Stimulated activated CD4-positive, alpha-beta T cell treated with anti-CD3 and anti-CD28 coated beads, Interleukin-4, amount 100 ng/mL, for 1 hour (primary cell): ENCODE measurements around the gene SPRR2F.
"Not testable (repeated sequence)": the region's sequence is repeated elsewhere in the genome, so short reads cannot be mapped to it uniquely, and the experiment has no call there.

ENCODE experiments used
- DNase-seq: peaks from one replicate; pipeline ENCODE4 v3.0.0-alpha.2; 2020

SPRR2F gene, protein sequence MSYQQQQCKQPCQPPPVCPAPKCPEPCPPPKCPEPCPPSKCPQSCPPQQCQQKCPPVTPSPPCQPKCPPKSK

DNA sequence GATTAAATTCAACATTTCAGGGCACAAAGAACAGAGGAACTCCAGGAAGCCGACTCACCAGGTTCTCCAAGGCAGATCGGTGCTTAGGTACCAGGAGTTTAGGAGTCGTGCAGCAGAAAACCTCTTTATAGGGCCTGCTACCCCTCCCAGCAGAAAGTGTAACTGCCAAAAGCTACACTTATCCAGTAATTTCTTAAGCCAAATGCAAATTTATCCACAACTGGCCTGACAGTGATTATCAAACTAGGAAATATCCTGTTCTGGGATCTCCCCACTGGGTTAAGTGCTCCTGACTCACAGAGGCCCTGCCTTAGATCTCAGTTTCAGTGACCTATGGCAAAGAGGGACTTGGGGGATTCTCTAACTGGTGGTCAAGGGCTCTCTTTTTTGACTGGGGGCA is at the start of gene SPRR2F:
SPRR2F (minus strand) TSS at position 101 of the 400 bp plus-strand sequence. CDS start 783 bp downstream, outside the sequence.
- DNase-seq = no peak

DNA sequence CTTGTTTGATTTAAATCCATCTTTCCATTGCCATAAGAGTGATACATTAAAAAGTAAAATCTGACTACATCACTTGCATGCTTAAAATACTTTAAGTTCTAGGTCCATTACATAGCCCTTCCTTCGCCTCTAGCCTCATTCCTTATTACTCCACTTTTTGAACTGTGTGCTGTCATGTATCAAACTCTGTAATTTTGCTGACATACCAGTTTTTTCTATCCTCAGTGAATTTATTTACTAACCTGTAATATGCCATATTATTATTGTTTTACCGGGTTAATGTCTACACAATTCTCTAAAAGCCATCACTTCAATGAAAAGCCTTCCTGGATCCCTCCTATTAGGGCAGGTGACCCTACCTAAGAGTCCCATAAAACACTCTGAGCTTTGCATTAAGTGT is 42.2 kb upstream of the SPRR2F start:
- DNase-seq = no peak

DNA sequence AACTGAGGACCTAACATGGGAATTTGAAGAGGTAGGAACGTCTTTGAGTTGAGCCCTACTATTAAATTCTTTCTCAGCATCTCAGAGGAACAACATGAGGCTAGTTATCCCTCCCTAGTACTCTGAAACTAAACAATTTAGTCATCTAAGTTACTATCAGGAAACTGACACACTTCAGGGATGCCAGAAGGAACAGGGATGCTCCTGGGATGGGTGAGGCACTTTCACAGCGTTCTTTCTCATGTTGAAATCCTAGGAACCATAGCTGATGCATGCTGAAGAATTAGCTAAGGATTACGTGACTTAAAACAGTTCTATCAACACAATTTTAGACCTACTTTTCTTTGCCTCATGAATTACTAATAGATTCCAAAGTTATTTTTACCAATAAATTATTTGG is 39.2 kb upstream of the SPRR2F start:
- DNase-seq = no peak

DNA sequence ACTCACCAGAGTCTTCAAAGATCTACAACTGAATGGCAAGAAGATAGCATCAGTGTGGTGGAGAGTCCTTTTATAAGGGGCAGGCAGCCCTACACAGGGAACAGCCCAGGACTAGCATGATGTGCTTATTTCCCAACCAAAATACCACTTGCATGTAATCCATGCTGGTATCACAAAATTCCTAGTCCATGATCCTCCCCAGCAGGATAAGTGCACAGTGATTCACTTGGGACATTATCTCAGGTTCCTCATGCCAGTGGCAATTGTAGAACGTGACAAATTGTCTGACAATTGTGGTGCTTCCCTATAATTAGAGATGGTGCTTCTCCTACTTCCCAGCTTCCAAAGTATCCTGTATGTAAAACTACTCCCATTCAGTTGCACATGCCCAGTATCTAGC is 37.5 kb upstream of the SPRR2F start, which contains the start of gene SPRR2G:
SPRR2G (minus strand) TSS at position 45 of the 400 bp plus-strand sequence. CDS start 780 bp downstream, outside the sequence.
- DNase-seq = no peak

DNA sequence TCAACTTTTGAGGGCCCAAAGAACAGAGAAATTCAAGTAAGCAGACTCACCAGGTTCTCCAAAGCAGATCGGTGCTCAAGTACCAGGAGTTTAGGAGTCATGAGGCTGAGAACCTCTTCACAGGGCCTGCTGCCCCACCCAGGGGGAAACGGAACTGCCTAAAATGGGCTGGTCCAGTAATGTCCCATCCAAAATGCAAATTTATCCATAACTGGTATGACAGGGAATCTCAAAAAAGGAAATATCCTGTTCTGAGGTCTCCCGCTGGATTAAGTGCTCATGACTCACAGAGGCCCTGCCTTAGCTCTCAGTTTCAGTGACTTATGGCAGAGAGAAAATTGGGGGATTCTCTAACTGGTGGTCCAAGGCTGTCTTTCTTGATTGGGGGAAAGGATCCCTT is 28.1 kb upstream of the SPRR2F start:
- DNase-seq = no peak

DNA sequence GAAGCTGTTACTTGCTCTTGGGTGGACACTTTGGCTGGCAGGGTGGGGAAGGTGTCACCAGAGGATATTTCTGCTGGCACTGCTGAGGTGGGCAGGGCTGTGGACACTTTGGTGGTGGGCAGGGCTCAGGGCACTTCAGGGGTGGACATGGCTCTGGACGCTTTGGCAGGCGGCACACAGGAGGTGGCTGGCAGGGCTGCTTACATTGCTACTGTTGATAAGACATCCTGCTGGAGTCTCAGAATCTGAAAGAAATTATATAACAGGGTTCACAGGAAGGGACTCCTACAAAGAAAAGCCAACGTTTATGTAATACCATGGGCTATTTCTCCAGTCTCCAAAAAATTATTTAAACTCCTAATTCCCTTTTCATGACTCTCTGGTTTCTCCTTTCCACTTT is 27.2 kb upstream of the SPRR2F start:
- no peak for DNase-seq

DNA sequence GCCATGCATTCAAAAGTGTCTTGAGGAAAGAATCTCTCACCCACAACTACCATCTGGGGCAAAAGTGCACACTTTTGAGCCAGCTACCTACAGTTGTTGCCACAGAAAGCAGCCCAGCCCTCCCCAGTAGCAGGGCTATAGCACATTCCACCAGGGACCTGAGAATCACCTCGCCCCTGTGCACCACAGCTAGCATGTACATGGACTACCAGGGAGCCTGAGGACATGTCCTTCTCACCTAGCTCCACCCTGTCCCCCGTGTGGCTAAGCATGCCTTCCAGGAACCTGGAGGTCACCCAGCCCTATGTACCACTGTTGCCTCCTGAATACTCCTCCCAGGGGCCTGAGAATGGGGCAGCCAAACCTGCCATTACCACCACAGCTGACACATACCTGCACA is 20.4 kb upstream of the SPRR2F start:
- no peak for DNase-seq

DNA sequence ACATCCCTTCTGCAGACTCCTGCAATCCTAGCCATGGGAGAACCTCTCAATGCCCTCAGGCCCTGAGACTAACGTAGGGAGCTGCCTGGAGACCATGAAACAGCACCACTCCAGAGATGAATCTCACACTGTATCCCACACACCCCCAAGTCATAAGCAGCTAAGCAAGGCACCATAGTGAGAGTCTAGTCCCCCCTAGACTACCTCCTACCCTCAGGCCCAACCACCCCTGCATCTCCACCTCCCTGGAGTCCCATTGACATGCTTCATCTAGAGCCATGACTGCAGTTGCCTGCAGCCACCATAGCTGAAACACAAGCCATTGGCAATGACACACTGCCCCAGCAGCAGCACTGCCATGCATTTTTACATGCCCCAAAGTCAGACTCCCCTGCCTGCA is 20.0 kb upstream of the SPRR2F start:
- DNase-seq = no peak

DNA sequence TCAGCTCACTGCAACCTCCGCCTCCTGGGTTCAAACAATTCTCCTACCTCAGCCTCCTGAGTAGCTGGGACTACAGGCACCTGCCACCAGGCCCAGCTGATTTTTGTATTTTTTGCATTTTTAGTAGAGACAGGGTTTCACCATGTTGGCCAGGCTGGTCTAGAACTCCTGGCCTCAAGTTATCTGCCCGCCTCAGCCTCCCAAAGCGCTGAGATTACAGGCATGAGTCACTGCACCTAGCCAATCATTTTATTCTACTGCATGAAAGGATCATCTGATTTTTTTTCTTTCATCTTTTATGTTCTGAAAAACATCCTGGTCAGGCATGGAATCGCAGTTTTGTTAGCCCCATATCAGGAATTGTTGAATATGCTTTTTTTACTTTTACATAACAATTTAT is 15.4 kb upstream of the SPRR2F start:
- not testable (repeated sequence) for DNase-seq

DNA sequence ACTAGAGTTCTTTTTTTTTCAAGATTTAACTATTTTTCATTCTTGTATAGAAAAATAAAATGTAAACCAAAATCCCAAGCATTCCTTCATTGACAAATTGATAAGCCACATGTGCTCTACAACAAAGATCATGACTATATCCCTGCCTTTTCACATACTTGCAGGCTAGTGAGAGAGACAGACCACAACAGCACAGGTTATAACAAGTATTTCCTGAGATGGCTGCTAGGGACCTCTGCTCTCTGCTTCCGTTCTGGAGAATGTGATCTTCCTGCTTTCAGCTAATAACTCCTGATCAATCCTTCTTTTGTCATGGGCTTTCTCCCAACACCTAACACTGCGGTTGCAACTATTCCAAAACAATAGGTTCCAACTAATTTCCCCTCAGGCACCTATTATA is 14.0 kb upstream of the SPRR2F start:
- no peak for DNase-seq

DNA sequence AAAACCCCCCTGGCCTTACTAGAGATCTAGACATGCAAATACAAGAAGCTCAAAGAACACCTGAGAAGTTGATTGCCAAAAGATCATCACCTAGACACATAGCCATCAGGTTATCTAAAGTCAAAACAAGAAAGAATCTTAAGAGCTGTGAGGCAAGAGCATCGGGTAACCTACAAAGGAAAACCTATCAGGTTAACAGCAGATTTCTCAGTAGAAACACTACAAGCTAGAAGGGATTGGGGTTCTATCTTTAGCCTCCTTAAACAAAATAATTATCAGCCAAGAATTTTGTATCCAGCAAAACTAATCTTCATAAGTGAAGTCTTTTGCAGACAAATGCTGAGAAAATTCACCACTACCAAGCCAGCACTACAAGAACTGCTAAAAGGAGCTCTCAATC is 12.2 kb upstream of the SPRR2F start:
- no peak for DNase-seq

DNA sequence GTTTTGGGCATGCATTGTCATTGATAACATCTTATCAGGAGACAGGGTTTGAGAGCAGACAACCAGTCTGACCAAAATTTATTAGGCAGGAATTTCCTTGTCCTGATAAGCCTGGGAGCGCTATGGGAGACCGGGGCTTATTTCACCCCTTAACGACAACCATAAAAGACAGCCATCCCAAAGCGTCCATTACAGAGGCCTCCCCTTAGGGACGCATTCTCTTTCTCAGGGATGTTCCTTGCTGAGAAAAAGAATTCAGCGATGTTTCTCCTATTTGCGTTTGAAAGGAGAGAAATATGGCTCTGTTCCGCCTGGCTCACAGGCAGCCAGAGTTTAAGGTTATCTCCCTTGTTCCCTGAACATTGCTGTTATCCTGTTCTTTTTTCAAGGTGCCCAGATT is 10.5 kb upstream of the SPRR2F start:
- not testable (repeated sequence) for DNase-seq

DNA sequence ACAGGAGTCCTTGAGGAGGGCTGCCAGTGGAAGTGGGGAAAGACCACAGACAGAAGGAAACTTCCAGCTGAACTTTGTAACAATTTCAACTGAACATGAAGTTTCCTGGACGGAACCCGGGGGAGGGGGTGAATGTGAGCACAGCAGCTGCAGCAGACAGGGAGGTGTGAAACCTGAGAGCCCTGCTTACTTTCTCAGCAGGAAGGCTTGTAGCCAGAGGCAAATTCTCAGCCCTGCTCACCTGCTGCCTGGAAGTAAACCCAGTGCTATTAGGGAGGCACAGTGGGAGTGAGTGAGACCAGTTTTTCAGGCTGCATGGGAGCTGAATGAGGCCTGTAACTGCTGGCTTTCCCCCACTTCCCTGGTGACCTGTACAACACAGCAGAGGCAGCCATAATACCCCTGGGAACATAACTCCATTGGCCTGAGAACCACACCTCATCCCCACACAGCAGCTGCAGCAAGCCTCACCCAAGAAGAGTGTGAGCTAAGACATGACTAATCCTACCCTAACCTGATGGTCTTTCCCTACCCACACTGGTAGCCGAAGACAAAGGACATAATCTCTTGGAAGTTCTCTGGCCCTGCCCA is 9.6 kb upstream of the SPRR2F start:
- no peak for DNase-seq

DNA sequence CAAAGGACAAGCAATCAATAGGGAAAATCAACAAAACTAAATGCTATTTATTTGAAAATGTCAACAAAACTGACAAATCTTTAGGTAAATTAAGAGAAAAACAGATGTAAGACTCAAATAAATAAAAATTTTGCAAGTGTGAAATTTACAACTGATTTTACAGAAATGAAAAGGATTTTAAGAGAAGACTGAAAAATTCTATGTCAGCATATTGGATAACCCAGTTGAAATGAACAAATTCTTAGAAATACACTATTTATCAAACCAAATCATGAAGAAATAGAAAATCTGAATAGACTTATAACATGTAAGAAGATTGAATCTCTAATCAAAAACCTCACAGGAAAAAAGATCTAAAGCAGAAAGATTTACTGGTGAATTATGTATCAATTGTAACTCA is 7.6 kb upstream of the SPRR2F start:
- no peak for DNase-seq

DNA sequence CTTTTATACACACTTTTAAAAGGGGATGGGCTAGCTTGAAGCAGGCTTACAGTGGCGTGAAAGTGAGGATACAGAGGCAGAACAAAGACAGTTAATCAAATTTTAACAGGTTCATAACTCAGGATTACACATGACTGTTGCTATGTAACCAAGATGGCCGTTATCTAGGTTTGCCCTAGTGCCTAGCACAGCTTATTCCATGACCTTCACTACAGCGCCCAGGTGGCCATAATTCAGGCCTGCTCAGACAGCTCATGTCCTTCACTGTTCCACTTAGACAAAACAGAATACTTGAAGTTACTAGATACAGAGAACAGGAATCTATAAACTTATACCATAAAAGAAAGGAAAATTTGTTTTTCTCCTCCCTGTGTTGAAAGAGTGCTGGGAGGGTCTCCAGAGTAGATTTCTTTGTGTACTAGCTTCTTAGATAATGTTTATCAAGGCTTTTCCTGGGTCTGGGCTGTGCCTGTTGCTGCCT is 6.2 kb upstream of the SPRR2F start:
- no peak for DNase-seq

DNA sequence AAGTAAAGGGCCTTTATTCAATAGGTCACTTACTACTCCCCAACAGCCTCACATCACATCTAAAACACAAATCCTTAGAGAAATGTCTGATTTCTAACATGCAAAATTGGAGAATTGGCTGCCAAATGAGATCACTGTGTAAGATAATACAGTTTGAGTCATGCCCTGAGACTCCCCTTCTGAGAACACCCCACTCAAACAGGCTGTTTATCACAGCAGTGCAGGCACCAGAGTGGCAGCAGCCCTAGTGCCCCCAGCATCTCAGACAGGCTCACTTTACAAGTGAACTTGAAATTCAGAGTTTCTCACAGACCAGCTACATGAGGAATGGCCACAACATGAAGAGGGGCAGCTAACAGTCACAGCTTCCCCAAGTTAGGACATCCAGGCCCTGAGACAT is 1.9 kb upstream of the SPRR2F start:
- DNase-seq = not testable (repeated sequence)

DNA sequence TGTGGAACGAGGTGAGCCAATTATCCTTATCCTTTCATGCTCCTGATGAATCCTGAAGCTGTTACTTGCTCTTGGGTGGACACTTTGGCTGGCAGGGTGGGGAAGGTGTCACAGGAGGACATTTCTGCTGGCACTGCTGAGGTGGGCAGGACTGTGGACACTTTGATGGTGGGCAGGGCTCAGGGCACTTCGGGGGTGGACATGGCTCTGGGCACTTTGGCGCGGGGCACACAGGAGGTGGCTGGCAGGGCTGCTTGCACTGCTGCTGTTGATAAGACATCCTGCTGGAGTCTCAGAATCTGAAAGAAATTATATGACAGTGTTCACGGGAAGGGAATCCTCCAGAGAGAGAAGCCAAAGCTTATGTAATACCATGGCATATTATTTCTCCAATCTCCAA is 862 bp downstream of the SPRR2F start:
- not testable (repeated sequence) for DNase-seq

DNA sequence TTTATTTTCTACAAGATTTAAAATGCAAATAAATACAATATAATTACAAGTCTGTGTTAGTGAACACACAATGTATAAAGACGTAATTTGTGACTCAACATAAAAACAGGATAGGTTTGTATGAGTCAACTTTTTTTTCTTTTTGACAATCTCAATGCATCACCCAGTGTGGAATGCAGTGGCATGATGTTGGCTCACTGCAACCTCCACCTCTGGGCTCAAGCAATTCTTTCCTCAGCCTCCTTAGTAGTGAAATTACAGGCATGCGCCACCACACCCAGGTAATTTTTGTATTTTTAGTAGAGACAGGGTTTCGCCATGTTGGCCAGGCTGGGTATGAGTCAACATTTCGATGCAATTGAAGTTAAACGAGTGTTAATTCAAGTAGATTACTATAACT is 13.1 kb downstream of the SPRR2F start:
- DNase-seq = no peak

DNA sequence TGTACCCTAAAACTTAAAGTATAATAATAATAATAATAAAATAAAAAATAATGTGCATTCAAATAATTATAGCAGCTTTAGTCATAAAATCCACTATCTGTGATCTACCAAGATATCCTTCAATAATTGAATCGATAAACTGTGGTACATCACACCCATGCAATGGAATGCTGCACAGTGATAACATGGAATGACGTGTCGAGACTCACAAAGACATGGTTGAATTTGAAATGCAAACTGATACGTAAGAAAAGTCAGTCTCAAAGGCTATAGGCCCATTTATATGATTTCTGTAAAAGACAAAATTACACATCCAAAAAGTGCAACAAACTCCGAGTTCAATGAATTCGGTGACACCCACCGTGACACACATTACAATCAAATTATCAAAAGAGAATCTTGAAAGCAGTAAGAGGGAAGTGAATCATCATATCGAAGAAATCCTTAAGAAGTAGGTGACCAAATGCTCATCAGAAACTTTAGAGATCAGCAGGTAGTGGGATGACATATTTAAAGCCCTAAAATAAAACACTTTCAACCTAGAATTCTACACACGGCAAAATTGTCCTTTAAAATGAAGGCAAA is 13.8 kb downstream of the SPRR2F start:
- DNase-seq = no peak

DNA sequence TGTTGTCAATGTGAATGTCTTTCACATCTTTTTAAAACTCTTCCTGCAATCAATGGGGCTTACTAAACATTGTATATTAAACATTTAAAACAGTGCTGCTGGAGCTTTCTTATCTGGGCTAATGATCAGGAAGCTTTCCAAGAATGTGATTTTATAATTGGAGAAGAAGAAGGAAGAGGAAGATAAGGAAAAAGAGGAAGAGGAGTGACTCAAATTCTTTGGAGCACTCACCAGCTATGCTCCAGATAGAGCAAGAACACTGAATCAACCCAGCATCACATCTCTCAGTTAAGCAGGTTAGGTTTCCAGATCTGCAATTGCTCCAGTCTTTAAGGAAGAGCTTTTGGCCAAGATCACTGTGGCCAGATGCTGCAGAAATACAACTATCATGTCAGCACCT is 17.6 kb downstream of the SPRR2F start:
- no peak for DNase-seq

DNA sequence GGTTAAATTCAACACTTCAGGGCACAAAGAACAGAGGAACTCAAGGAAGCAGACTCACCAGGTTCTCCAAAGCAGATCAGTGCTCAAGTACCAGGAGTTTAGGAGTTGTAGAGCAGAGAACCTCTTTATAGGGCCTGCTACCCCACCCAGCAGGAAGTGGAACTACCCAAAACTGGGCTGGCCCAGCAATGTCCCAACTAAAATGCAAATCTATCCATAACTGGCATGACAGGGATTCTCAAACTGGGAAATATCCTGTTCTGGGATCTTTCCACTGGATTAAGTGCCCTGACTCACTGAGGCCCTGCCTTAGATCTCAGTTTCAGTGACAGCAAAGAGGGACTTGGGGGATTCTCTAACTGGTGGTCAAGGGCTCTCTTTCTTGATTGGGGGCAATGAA is 18.9 kb downstream of the SPRR2F start, which contains the start of gene SPRR2E:
SPRR2E (minus strand) TSS at position 101 of the 400 bp plus-strand sequence. CDS start 775 bp downstream, outside the sequence.
- DNase-seq = no peak

DNA sequence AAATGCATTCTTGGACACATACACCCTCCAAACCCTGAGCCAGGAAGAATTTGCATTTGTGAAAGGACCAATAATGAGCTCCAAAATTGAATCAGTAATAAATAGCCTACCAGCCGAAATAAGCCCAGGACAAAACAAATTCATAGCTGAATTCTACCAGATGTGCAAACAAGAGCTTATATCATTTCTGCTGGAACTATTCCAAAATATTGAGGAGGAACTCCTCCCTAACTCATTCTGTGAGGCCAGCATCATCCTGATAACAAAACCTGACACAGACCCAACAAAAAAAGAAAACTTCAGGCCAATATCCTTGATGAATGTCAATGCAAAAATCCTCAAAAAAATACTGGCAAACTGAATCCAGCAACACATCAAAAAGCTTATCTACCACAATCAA is 25.7 kb downstream of the SPRR2F start:
- DNase-seq = no peak

DNA sequence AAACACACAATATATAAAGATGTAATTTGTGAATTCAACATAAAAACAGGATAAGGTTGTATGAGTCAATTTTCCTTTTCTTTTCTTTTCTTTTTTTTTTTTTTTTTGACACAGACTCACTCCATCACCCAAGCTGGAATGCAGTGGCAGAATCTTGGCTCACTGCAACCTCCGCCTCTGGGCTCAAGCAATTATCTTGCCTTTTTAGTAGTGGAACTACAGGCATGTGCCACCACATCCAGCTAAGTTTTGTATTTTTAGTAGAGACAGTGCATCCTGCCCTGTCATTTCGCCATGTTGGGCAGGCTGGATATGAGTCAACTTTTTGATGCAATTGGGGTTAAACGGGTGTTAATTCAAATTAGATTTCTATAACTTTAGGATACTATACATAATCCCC is 31.6 kb downstream of the SPRR2F start:
- DNase-seq = no peak
